Stimulated activated CD8-positive, alpha-beta memory T cell treated with anti-CD3 and anti-CD28 coated beads, Interleukin-4, amount 100 ng/mL, for 24 hours (primary cell): ENCODE measurements around the gene ZNF326.

ENCODE experiments used
- DNase-seq: peaks from one replicate; pipeline ENCODE4 v3.0.0-alpha.2; 2020; ENCODE audit warnings: low read depth

ZNF326 gene

GRCh38 chr1:89994805-89995597, at the start of gene ZNF326:
Gene ZNF326 (plus strand): TSS chr1:89995110. CDS start chr1:89995258, 148 bp downstream.
- DNase-seq = peak; percentile 95

- no peak for DNase-seq
Observed at GRCh38 chr1:89945852-89946476, 48.9 kb upstream of the ZNF326 start.

GRCh38 chr1:89946532-89946931, 48.4 kb upstream of the ZNF326 start:
- DNase-seq = no peak

GRCh38 chr1:89948722-89949345, 46.1 kb upstream of the ZNF326 start:
- DNase-seq = no peak

GRCh38 chr1:89949991-89950624, 44.8 kb upstream of the ZNF326 start:
- DNase-seq = no peak

- no peak for DNase-seq
Observed at GRCh38 chr1:89950703-89951102, 44.2 kb upstream of the ZNF326 start.

- no peak for DNase-seq
Observed at GRCh38 chr1:89951766-89952604, 42.9 kb upstream of the ZNF326 start.

- no peak for DNase-seq
Observed at GRCh38 chr1:89952605-89953130, 42.2 kb upstream of the ZNF326 start.

- no peak for DNase-seq
Observed at GRCh38 chr1:89953131-89953626, 41.7 kb upstream of the ZNF326 start.

GRCh38 chr1:89953929-89954328, 41.0 kb upstream of the ZNF326 start:
- no peak for DNase-seq

GRCh38 chr1:89954401-89954800, 40.5 kb upstream of the ZNF326 start:
- no peak for DNase-seq

- DNase-seq = no peak
Observed at GRCh38 chr1:89955311-89956205, 39.4 kb upstream of the ZNF326 start.

- no peak for DNase-seq
Observed at GRCh38 chr1:89957107-89957506, 37.8 kb upstream of the ZNF326 start.

GRCh38 chr1:89958851-89959654, 35.9 kb upstream of the ZNF326 start:
- DNase-seq = no peak

GRCh38 chr1:89959719-89960118, 35.2 kb upstream of the ZNF326 start:
- DNase-seq = no peak

- DNase-seq = no peak
Observed at GRCh38 chr1:89962024-89962741, 32.7 kb upstream of the ZNF326 start.

GRCh38 chr1:89962742-89963075, 32.2 kb upstream of the ZNF326 start:
- no peak for DNase-seq

GRCh38 chr1:89965193-89965768, 29.6 kb upstream of the ZNF326 start:
- no peak for DNase-seq
